Body of pancreas (tissue), 4 donors: Measurements from ENCODE around the gene RRP15. TPM values are rescaled to one million over a fixed set of nuclear protein-coding genes. Genes with fewer than 3 reads are reported as not detected.

ENCODE experiments used
- ATAC-seq: fragments of 150-250 bp; one replicate; pipeline ENCODE4 v1.9.1; 2016
- DNase-seq, 4 donors: peaks; one replicate each; pipeline ENCODE4 v3.0.0-alpha.2; 2019
- H3K27ac ChIP-seq, 4 donors: fragments of 200-600 bp; sonication (generic); 1 replicate in 3 of 4; 2 replicates in 1 of 4; pipeline versions ENCODE4 v1.5.1 to v1.6.1; 2016 to 2019; ENCODE audit warnings: mild to moderate bottlenecking in 1 of 4, mixed read lengths in 1 of 4, moderate library complexity in 1 of 4
- H3K27me3 ChIP-seq, 2 donors: fragments of 200-600 bp; sonication (generic); one replicate each; pipeline ENCODE4 v1.6.0; 2016; ENCODE audit warnings: mild to moderate bottlenecking in 1 of 2
- H3K36me3 ChIP-seq, 2 donors: fragments of 200-600 bp; sonication (generic); replicated peaks in 1 of 2; 2 replicates each; pipeline ENCODE4 v1.5.1; 2016; ENCODE audit warnings: low read depth in 2 of 2; ENCODE audit not compliant: insufficient read depth in 1 of 2
- H3K4me1 ChIP-seq: fragments of 200-600 bp; sonication (generic); one replicate; pipeline ENCODE4 v1.6.0; 2016
- H3K4me3 ChIP-seq, 2 donors: fragments of 200-600 bp; sonication (generic); 1 replicate in 1 of 2; 2 replicates in 1 of 2; pipeline ENCODE4 v1.5.1; 2016 to 2019
- H3K9me3 ChIP-seq, 3 donors: fragments of 200-600 bp; sonication (generic); 1 replicate in 2 of 3; 2 replicates in 1 of 3; pipeline ENCODE4 v1.5.1; 2016
- POLR2A ChIP-seq, 3 donors: fragments of 450-650 bp; IDR thresholded peaks; one replicate each; pipeline ENCODE4 v1.6.1; 2016; ENCODE audit warnings: antibody characterized with exemption in 3 of 3, mild to moderate bottlenecking in 2 of 3
- WGBS, 2 donors: methylation state at CpG; one replicate each; pipeline ENCODE4 v1.1.5; 2017; 5-methylcytosine and 5-hydroxymethylcytosine counted together
- intact Hi-C: fragments of 100-400 bp; cut with DNase I; formaldehyde crosslinking; loops from one replicate; pipeline ENCODE4 v1.15.1; 2023
- total RNA-seq, 2 donors: library from RNA; depleted of rRNA; stranded (reverse); fragments of >200 nt; gene quantifications; one replicate each; pipeline ENCODE4 v1.1.0, GENCODE V29; 2016
- TF ChIP-seq, protein P1 (sequence below), 7 experiments: fragments of 450-650 bp in 4 of 7; fragments of 200-600 bp in 3 of 7; sonication (generic) in 3 of 7; IDR thresholded peaks; one replicate each; pipeline ENCODE4 v1.5.1; 2016 to 2019; ENCODE audit warnings: antibody characterized with exemption in 7 of 7

Gene RRP15
- total RNA-seq, 2 donors from 2014 or later = 2.6 to 7.9 TPM

DNA sequence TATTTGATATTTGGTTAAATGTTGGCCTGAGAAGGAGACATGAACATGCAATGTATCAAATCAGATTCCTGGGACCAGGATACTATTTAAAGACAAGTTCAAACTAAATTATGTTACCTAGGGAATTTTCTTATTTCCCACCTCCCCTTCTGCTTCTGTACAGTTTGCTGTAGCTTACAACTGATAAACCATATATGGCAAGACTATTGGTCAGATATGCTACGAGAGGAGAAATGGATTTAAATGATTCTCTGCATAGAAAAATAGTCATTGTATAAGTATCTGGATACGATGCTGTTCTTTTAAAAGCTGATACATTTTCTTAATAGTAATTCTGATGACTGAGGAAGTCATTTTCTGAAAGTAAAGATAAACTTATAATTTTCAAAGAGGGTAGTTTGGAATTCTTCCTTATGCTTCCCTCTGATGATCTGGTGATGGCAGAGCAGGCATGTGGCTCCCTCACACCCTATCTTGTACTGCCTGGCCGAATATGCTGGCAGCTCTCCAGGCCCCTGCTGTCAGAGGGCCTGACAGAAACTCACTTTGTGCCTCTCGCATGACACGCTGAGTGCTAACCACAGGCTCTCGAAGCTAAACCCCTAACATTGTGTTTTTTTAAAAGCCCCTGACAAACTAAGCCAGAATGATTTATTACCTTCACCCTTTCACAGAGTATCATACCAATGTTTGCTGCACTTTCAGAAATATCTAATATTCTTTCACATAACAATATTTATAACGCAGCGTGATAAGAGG is 19.4 kb downstream of the RRP15 start:
- 68 to 82% methylated on average over 8 of the region's 8 CpGs for WGBS, 2 donors
- Histone ChIP-seq H3K36me3 (peaks cover 0 to 2% of the 10 kb centered on the region in 2 donors), H3K9me3 (no peaks in the 10 kb centered on the region), H3K4me1 (peaks cover 12% of the 10 kb centered on the region), H3K4me3 (no peak overlapping the region), H3K27me3 (no peaks in the 10 kb centered on the region), H3K27ac (no peak overlapping the region)
- ATAC-seq (no peak), DNase-seq (peak in 1 of 4 donors; percentile 5)
- intact Hi-C loops = no loop called here
- no peak for TF ChIP-seq POLR2A (IDR thresholded peaks at IDR 0.05)
- TF ChIP-seq, protein P1, sequence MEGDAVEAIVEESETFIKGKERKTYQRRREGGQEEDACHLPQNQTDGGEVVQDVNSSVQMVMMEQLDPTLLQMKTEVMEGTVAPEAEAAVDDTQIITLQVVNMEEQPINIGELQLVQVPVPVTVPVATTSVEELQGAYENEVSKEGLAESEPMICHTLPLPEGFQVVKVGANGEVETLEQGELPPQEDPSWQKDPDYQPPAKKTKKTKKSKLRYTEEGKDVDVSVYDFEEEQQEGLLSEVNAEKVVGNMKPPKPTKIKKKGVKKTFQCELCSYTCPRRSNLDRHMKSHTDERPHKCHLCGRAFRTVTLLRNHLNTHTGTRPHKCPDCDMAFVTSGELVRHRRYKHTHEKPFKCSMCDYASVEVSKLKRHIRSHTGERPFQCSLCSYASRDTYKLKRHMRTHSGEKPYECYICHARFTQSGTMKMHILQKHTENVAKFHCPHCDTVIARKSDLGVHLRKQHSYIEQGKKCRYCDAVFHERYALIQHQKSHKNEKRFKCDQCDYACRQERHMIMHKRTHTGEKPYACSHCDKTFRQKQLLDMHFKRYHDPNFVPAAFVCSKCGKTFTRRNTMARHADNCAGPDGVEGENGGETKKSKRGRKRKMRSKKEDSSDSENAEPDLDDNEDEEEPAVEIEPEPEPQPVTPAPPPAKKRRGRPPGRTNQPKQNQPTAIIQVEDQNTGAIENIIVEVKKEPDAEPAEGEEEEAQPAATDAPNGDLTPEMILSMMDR (IDR thresholded peaks at IDR 0.05) = no peak

DNA sequence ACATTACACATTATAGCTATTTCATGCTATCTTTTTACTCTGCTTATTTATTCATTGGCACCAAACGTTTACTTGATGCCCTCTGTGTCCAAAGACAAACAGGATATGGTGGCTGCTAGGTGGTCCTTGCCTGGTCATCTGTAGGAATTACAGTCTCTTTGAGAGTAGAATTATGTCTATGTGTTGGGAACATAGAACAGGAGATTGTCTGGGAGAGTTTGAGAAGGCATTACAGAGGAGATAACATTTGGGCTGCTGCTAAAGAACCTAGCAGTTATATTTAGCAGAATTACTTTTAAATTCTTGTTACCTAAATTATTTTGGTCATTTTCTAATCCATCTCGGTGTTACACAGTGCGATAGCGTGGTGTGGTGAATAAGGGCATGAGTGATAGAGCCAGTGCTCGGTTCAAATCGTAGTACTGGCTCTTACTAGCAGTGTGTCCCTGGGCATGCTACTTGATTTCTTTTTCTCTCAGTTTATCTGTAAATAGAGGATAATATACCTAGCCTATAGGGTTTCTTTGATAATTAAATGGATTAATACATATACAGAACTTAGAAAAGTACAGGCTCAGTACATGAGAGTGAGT is 20.5 kb downstream of the RRP15 start:
- intact Hi-C loops = no loop called here
- no peak for DNase-seq
- no peaks in the 10 kb centered on the region for H3K27me3 ChIP-seq
- peaks cover 12% of the 10 kb centered on the region for H3K4me1 ChIP-seq
- no peak overlapping the region for H3K27ac ChIP-seq
- H3K9me3 ChIP-seq = no peaks in the 10 kb centered on the region
- no peak overlapping the region for H3K4me3 ChIP-seq
- peaks cover 0 to 2% of the 10 kb centered on the region in 2 donors for H3K36me3 ChIP-seq
- no peak for ATAC-seq
- no peak for TF ChIP-seq POLR2A (IDR thresholded peaks at IDR 0.05)
- TF ChIP-seq, protein P1 (IDR thresholded peaks at IDR 0.05) = no peak
- WGBS, 2 donors = 82 to 88% methylated on average over 6 of the region's 6 CpGs

DNA sequence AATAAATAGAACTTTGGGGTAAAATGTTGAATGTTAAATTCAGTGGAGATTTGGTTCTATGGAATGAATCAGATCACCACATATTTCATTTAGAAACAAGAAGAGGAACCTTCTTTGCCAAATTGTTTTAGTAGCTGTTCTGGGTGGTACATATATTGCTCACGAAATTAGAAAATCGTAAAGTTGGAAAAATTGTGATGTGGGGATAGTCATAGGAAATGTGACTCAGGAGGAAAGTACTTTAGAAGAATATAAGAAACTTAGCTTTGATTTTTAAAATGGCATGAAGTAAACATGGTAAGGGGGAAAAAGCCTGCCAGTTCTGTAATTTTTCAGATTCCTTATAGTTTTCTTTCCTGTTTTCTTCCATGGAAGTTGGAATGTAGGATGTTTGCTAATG is 27.4 kb downstream of the RRP15 start:
- no peaks in the 10 kb centered on the region for H3K4me1 ChIP-seq
- H3K27me3 ChIP-seq = no peaks in the 10 kb centered on the region
- no peak for ATAC-seq
- H3K4me3 ChIP-seq = no peak overlapping the region
- H3K36me3 ChIP-seq = no peaks in the 10 kb centered on the region
- no peak for DNase-seq
- H3K27ac ChIP-seq = no peak overlapping the region
- no peaks in the 10 kb centered on the region for H3K9me3 ChIP-seq
- intact Hi-C loops = no loop called here
- TF ChIP-seq, protein P1 (IDR thresholded peaks at IDR 0.05) = no peak
- no peak for TF ChIP-seq POLR2A (IDR thresholded peaks at IDR 0.05)
- WGBS, 2 donors = 91 to 93% methylated on average over 2 of the region's 2 CpGs

DNA sequence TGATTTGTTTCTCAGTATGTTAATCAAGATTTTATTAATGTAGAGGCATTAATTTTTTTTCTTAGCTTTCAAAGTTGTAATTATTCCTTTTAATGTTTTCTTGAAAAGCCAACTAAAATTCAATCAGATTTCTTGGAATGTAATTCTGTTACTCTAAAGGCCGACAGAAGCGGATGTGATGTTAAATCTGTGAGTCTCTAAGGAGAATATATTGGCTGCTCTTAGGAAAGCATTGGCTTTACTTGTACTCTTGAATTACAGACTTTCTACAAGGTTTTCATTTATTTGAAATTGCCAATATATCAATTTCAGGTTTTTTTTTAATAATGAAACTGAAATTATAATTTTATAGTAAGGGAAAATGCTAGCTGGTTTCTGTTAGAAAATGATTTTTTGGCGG is 29.2 kb downstream of the RRP15 start:
- H3K36me3 ChIP-seq = no peaks in the 10 kb centered on the region
- no peak for TF ChIP-seq POLR2A (IDR thresholded peaks at IDR 0.05)
- TF ChIP-seq, protein P1 (IDR thresholded peaks at IDR 0.05) = no peak
- no peak for ATAC-seq
- no peak overlapping the region for H3K27ac ChIP-seq
- no peaks in the 10 kb centered on the region for H3K9me3 ChIP-seq
- no peak overlapping the region for H3K4me3 ChIP-seq
- 86 to 94% methylated on average over 3 of the region's 3 CpGs for WGBS, 2 donors
- DNase-seq = no peak
- no peaks in the 10 kb centered on the region for H3K4me1 ChIP-seq
- intact Hi-C loops = no loop called here
- H3K27me3 ChIP-seq = no peaks in the 10 kb centered on the region
